HepG2 (cell line): Measurements from ENCODE around the gene CACTIN. TPM values are rescaled to one million over a fixed set of nuclear protein-coding genes. Genes with fewer than 3 reads are reported as not detected.

ENCODE experiments used
- ATAC-seq: fragments of 200-7000 bp; cut with Tn5 transposase; 3 replicates; pipeline ENCODE4 v1.9.1; 2020; ENCODE audit warnings: mild to moderate bottlenecking, moderate library complexity
- BruUV-seq: library from RNA; stranded (reverse); fragments of 400-500 nt; replicated peaks from 2 replicates; lab custom pipeline; 2021; lab: Mats Ljungman, UMichigan
- CTCF ChIA-PET: fragments of 300-600 bp; formaldehyde crosslinking; extraction: SDS; loops from one replicate; lab custom pipeline; 2021; ENCODE audit warnings: low total read pairs, inconsistent platforms, low intra/inter-chr PET ratio; lab: Yijun Ruan, JAX
- POLR2A ChIA-PET: fragments of 350-600 bp; sonication (Branson Sonifier 250); formaldehyde crosslinking; loops from one replicate; lab custom pipeline; 2020; ENCODE audit warnings: antibody characterized with exemption, inconsistent platforms; lab: Yijun Ruan, JAX
- DNase-seq: peaks from one replicate; pipeline ENCODE4 v3.0.0-alpha.2; 2015; ENCODE audit warnings: low spot score
- FAIRE-seq: peaks from 3 replicates; lab custom pipeline; 2011; peaks lifted over from hg19 to GRCh38; lab: Jason Lieb, UNC
- H2AFZ ChIP-seq: one replicate; pipeline ENCODE4 v1.6.1; 2011; ENCODE audit warnings: low read length, inconsistent platforms
- H3K27ac ChIP-seq: fragments of 300-600 bp; 3 replicates; pipeline ENCODE4 v1.8.0; 2011; ENCODE audit warnings: mixed run types, mild to moderate bottlenecking, mixed read lengths, low read length, inconsistent platforms; ENCODE audit not compliant: insufficient read depth; ENCODE audit errors: extremely low read length
- H3K27me3 ChIP-seq, 2 experiments: fragments of 200-600 bp in 1 of 2; 2 replicates in 1 of 2; 3 replicates in 1 of 2; pipeline versions ENCODE4 v1.6.0 to v1.8.0; 2011; ENCODE audit warnings: low read length in 2 of 2, mild to moderate bottlenecking in 2 of 2, moderate library complexity in 2 of 2, inconsistent platforms in 1 of 2; ENCODE audit not compliant: insufficient read depth in 2 of 2, control insufficient read depth in 1 of 2
- H3K36me3 ChIP-seq, 2 experiments: fragments of 200-600 bp in 1 of 2; replicated peaks in 1 of 2; 2 replicates in 1 of 2; 3 replicates in 1 of 2; pipeline versions ENCODE4 v1.5.1 to v1.8.0; 2011; ENCODE audit warnings: low read length in 2 of 2, inconsistent platforms in 1 of 2; ENCODE audit not compliant: insufficient read depth in 2 of 2, control insufficient read depth in 1 of 2
- H3K4me1 ChIP-seq: 2 replicates; pipeline ENCODE4 v1.5.1; 2012; ENCODE audit warnings: low read length, inconsistent platforms; ENCODE audit not compliant: insufficient read depth
- H3K4me2 ChIP-seq: 2 replicates; pipeline ENCODE4 v1.6.0; 2011; ENCODE audit warnings: low read depth, low read length, inconsistent platforms
- H3K4me3 ChIP-seq, 3 experiments: fragments of 200-600 bp in 1 of 3; sonication (generic), shearing (Covaris generic) in 1 of 3; replicated peaks in 1 of 3; 2 replicates each; pipeline ENCODE4 v1.5.1; 2011 to 2016; ENCODE audit warnings: low read length in 3 of 3, inconsistent platforms in 2 of 3, low read depth in 2 of 3, mild to moderate bottlenecking in 2 of 3, control low read depth in 1 of 3, mixed read lengths in 1 of 3; ENCODE audit not compliant: insufficient read depth in 1 of 3
- H3K79me2 ChIP-seq: one replicate; pipeline ENCODE4 v1.6.1; 2011; ENCODE audit warnings: low read length, inconsistent platforms; ENCODE audit not compliant: insufficient read depth
- H3K9ac ChIP-seq: 2 replicates; pipeline ENCODE4 v1.6.0; 2011; ENCODE audit warnings: mild to moderate bottlenecking, low read depth, low read length, inconsistent platforms; ENCODE audit not compliant: insufficient read depth
- H3K9me3 ChIP-seq: 2 replicates; pipeline ENCODE4 v1.5.1; 2012; ENCODE audit warnings: mild to moderate bottlenecking, low read length
- H4K20me1 ChIP-seq: 2 replicates; pipeline ENCODE4 v1.6.0; 2011; ENCODE audit warnings: inconsistent platforms, mild to moderate bottlenecking, low read length, moderate library complexity; ENCODE audit not compliant: insufficient read depth
- CREB1 ChIP-seq, 2 experiments: fragments of 450-650 bp in 1 of 2; IDR thresholded peaks; 2 replicates each; pipeline ENCODE4 v1.6.1; 2016 to 2017; ENCODE audit warnings: control low read depth in 1 of 2, mild to moderate bottlenecking in 1 of 2, missing compliant biosample characterization in 1 of 2, missing genetic modification characterization in 1 of 2
- EZH2 ChIP-seq: conservative IDR thresholded peaks from 2 replicates; pipeline ENCODE4 v1.6.1; 2012; ENCODE audit warnings: mild to moderate bottlenecking, low read depth, low read length, moderate library complexity
- FOSL2 ChIP-seq: sonication (generic); formaldehyde crosslinking; IDR thresholded peaks from 2 replicates; pipeline ENCODE4 v1.4.0; 2020; ENCODE audit warnings: missing genetic modification reagents
- HHEX ChIP-seq: IDR thresholded peaks from 2 replicates; pipeline ENCODE4 v1.6.1; 2016; ENCODE audit warnings: control low read depth
- HOXD1 ChIP-seq: sonication (generic); formaldehyde crosslinking; IDR thresholded peaks from 2 replicates; pipeline ENCODE4 v1.5.0; 2020; ENCODE audit warnings: missing genetic modification reagents
- RBAK ChIP-seq: sonication (generic); formaldehyde crosslinking; IDR thresholded peaks from 2 replicates; pipeline ENCODE4 v1.5.1; 2020; ENCODE audit warnings: mild to moderate bottlenecking, missing genetic modification reagents
- TARDBP ChIP-seq: sonication (generic); formaldehyde crosslinking; IDR thresholded peaks from 2 replicates; pipeline ENCODE4 v1.8.0; 2022; ENCODE audit warnings: mild to moderate bottlenecking, missing genetic modification reagents
- TBX2 ChIP-seq: sonication (generic); formaldehyde crosslinking; IDR thresholded peaks from 2 replicates; pipeline ENCODE4 v1.5.0; 2020; ENCODE audit warnings: missing genetic modification reagents, mild to moderate bottlenecking, borderline replicate concordance
- TP53 ChIP-seq: sonication (generic); formaldehyde crosslinking; conservative IDR thresholded peaks from 2 replicates; pipeline ENCODE4 v1.4.0; 2020; ENCODE audit warnings: missing genetic modification reagents
- ZNF260 ChIP-seq: sonication (generic); formaldehyde crosslinking; IDR thresholded peaks from 2 replicates; pipeline ENCODE4 v1.4.0; 2020; ENCODE audit warnings: missing genetic modification reagents, low read depth, mild to moderate bottlenecking, borderline replicate concordance
- ZNF510 ChIP-seq: sonication (generic); formaldehyde crosslinking; IDR thresholded peaks from 2 replicates; pipeline ENCODE4 v1.4.0; 2020; ENCODE audit warnings: low read depth, mild to moderate bottlenecking, missing genetic modification reagents
- ZNF556 ChIP-seq: sonication (generic); formaldehyde crosslinking; IDR thresholded peaks from 2 replicates; pipeline ENCODE4 v1.4.0; 2020; ENCODE audit warnings: mild to moderate bottlenecking, missing genetic modification reagents, borderline replicate concordance
- ZNF883 ChIP-seq: sonication (generic); formaldehyde crosslinking; IDR thresholded peaks from 2 replicates; pipeline ENCODE4 v1.5.1; 2020; ENCODE audit warnings: mild to moderate bottlenecking, missing genetic modification reagents; ENCODE audit errors: not compliant biosample characterization
- WGBS: methylation state at CpG from one replicate; pipeline ENCODE4 v1.1.6; 2017; ENCODE audit warnings: low lambda C conversion rate; 5-methylcytosine and 5-hydroxymethylcytosine counted together
- in situ Hi-C: cut with HindIII; loops from 2 replicates; pipeline ENCODE4 v1.10.0; 2017; ENCODE audit warnings: low pct_unique_long_range_greater_than_20kb; ENCODE audit not compliant: extremely low pct_ligation_motif_present
- intact Hi-C: fragments of 100-400 bp; cut with micrococcal nuclease; formaldehyde crosslinking; loops from one replicate; pipeline ENCODE4 v1.10.0; 2022; ENCODE audit not compliant: unreplicated experiment
- polyA plus RNA-seq, 8 experiments: library from polyadenylated mRNA; depleted of rRNA in 3 of 8; stranded (reverse) in 7 of 8; unstranded in 1 of 8; fragments of >200 nt; fragmentation: Illumina TruSeq in 4 of 8; extraction: Trizol in 4 of 8; gene quantifications; 2 replicates each; pipeline versions ENCODE4 v1.2.1 to v1.2.3, GENCODE V29; 2011 to 2016; ENCODE audit warnings: low read depth in 4 of 8, missing spikeins in 1 of 8, mixed read lengths in 1 of 8; ENCODE audit not compliant: insufficient read depth in 1 of 8
- total RNA-seq, 5 experiments: library from RNA; depleted of rRNA; stranded (reverse); fragments of >200 nt; fragmentation: Illumina TruSeq; extraction: Trizol; gene quantifications; 2 replicates each; pipeline ENCODE4 v1.2.3, GENCODE V29; 2016; ENCODE audit warnings: low read depth in 1 of 5
- TF ChIP-seq, protein P1 (sequence below), 2 experiments: sonication (generic) in 1 of 2; formaldehyde crosslinking in 1 of 2; IDR thresholded peaks; 2 replicates each; pipeline versions ENCODE4 v1.5.1 to v1.6.1; 2011 to 2020; ENCODE audit warnings: borderline replicate concordance in 1 of 2, low read depth in 1 of 2, low read length in 1 of 2, mild to moderate bottlenecking in 1 of 2, missing genetic modification reagents in 1 of 2, moderate library complexity in 1 of 2
- TF ChIP-seq, protein P2 (sequence below): sonication (generic); formaldehyde crosslinking; conservative IDR thresholded peaks from 2 replicates; pipeline ENCODE4 v1.8.0; 2022; ENCODE audit warnings: mild to moderate bottlenecking, moderate library complexity, missing genetic modification reagents
- TF ChIP-seq, protein P3 (sequence below): sonication (generic); formaldehyde crosslinking; IDR thresholded peaks from 2 replicates; pipeline ENCODE4 v1.4.0; 2020; ENCODE audit warnings: missing genetic modification reagents

The CACTIN gene
- total and polyA plus RNA-seq, 2 of the 13 experiments (the other 11 are each of a cell fraction or from before 2014, with no cell fraction given), result 10.0 to 16.6 TPM

DNA sequence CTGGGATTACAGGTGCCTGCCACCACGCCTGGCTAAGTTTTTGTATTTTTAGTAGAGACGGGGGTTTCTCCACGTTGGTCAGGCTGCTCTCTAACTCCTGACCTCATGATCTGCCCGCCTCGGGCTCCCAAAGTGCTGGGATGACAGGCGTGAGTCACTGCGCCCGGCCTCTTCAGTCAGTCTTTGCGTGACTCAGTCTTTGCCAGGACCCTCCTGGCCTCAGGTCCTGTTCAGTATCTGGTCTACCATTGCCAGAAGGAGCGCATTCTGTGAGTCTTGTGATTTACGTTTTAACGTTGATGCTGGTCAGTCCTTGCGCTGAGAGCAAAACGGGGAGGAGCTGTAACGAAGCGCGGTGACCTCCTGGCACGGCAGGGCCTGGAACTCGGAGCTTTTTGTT is 61.5 kb downstream of the CACTIN start:
- intact Hi-C loops (no loop called here), in situ Hi-C loops (no loop called here)
- no peak overlapping the region for H3K9ac ChIP-seq
- peak overlapping the region; percentile 38 for H3K4me2 ChIP-seq
- peaks cover 49% of the 10 kb centered on the region for H3K4me1 ChIP-seq
- WGBS, result 39% methylated on average over 14 of the region's 19 CpGs
- H4K20me1 ChIP-seq, result no peaks in the 10 kb centered on the region
- FAIRE-seq, result no peak
- no peaks in the 10 kb centered on the region for H3K36me3 ChIP-seq
- BruUV-seq, result no TSS peak
- H3K79me2 ChIP-seq, result no peaks in the 10 kb centered on the region
- peaks cover 0 to 1% of the 10 kb centered on the region in 2 experiments; a peak in 2 of 5 replicates for H3K27me3 ChIP-seq
- peak; percentile 46 for DNase-seq
- no peak overlapping the region for H3K27ac ChIP-seq
- no peak overlapping the region for H2AFZ ChIP-seq
- H3K4me3 ChIP-seq, result no peak overlapping the region
- ATAC-seq, result peak; percentile 64
- CTCF ChIA-PET, result no interaction called here
- no peaks in the 10 kb centered on the region for H3K9me3 ChIP-seq
- POLR2A ChIA-PET, result interaction anchor here (1.2 kb wide), 1 partner anchor 9 kb away, joined by 3 read pairs; no protein-coding TSS in a partner anchor
- TF ChIP-seq, protein P1, sequence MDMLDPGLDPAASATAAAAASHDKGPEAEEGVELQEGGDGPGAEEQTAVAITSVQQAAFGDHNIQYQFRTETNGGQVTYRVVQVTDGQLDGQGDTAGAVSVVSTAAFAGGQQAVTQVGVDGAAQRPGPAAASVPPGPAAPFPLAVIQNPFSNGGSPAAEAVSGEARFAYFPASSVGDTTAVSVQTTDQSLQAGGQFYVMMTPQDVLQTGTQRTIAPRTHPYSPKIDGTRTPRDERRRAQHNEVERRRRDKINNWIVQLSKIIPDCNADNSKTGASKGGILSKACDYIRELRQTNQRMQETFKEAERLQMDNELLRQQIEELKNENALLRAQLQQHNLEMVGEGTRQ (IDR thresholded peaks at IDR 0.05; ENCODE audit: low read depth, low read length), result no peak
- TF ChIP-seq, protein P1 (CRISPR knock-in tag; IDR thresholded peaks at IDR 0.05; ENCODE audit: borderline replicate concordance), result no peak
- peak; percentile 84 for TF ChIP-seq FOSL2
- TF ChIP-seq ZNF260 (CRISPR knock-in tag), result no peak
- TF ChIP-seq HOXD1 (CRISPR knock-in tag), result no peak
- TF ChIP-seq RBAK (CRISPR knock-in tag), result no peak
- no peak for TF ChIP-seq HHEX (CRISPR knock-in tag)
- no peak for TF ChIP-seq ZNF883 (CRISPR knock-in tag)
- peak; percentile 53 for TF ChIP-seq CREB1 (IDR thresholded peaks at IDR 0.05)
- no peak for TF ChIP-seq CREB1 (CRISPR knock-in tag; IDR thresholded peaks at IDR 0.05)
- no peak for TF ChIP-seq TP53 (CRISPR knock-in tag)
- TF ChIP-seq ZNF556, result no peak
- TF ChIP-seq TARDBP, result no peak
- TF ChIP-seq, protein P2, sequence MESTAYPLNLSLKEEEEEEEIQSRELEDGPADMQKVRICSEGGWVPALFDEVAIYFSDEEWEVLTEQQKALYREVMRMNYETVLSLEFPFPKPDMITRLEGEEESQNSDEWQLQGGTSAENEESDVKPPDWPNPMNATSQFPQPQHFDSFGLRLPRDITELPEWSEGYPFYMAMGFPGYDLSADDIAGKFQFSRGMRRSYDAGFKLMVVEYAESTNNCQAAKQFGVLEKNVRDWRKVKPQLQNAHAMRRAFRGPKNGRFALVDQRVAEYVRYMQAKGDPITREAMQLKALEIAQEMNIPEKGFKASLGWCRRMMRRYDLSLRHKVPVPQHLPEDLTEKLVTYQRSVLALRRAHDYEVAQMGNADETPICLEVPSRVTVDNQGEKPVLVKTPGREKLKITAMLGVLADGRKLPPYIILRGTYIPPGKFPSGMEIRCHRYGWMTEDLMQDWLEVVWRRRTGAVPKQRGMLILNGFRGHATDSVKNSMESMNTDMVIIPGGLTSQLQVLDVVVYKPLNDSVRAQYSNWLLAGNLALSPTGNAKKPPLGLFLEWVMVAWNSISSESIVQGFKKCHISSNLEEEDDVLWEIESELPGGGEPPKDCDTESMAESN (CRISPR knock-in tag), result no peak
- no peak for TF ChIP-seq ZNF510 (CRISPR knock-in tag)
- TF ChIP-seq, protein P3, sequence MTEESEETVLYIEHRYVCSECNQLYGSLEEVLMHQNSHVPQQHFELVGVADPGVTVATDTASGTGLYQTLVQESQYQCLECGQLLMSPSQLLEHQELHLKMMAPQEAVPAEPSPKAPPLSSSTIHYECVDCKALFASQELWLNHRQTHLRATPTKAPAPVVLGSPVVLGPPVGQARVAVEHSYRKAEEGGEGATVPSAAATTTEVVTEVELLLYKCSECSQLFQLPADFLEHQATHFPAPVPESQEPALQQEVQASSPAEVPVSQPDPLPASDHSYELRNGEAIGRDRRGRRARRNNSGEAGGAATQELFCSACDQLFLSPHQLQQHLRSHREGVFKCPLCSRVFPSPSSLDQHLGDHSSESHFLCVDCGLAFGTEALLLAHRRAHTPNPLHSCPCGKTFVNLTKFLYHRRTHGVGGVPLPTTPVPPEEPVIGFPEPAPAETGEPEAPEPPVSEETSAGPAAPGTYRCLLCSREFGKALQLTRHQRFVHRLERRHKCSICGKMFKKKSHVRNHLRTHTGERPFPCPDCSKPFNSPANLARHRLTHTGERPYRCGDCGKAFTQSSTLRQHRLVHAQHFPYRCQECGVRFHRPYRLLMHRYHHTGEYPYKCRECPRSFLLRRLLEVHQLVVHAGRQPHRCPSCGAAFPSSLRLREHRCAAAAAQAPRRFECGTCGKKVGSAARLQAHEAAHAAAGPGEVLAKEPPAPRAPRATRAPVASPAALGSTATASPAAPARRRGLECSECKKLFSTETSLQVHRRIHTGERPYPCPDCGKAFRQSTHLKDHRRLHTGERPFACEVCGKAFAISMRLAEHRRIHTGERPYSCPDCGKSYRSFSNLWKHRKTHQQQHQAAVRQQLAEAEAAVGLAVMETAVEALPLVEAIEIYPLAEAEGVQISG, result no peak
- no peak for TF ChIP-seq TBX2
- TF ChIP-seq EZH2, result no peak
